Measurements from ENCODE around the gene PTPRG.
"Not testable (repeated sequence)": the region's sequence is repeated elsewhere in the genome, so short reads cannot be mapped to it uniquely, and the experiment has no call there.

PTPRG gene

GRCh38 chr3:61685755-61686154, 124.4 kb downstream of the PTPRG start:
- no peak for DNase-seq (ENCODE audit: low read depth)

- no peak for DNase-seq (ENCODE audit: low read depth)
Observed at GRCh38 chr3:61686228-61686648, 124.9 kb downstream of the PTPRG start.

GRCh38 chr3:61687206-61687605, 125.8 kb downstream of the PTPRG start:
- no peak for DNase-seq (ENCODE audit: low read depth)

GRCh38 chr3:61687663-61688306, 126.4 kb downstream of the PTPRG start:
- no peak for DNase-seq (ENCODE audit: low read depth)

- DNase-seq (ENCODE audit: low read depth): no peak
Observed at GRCh38 chr3:61688307-61688984, 127.1 kb downstream of the PTPRG start.

- DNase-seq (ENCODE audit: low read depth): no peak
Observed at GRCh38 chr3:61690016-61690415, 128.6 kb downstream of the PTPRG start.

GRCh38 chr3:61691466-61691865, 130.1 kb downstream of the PTPRG start:
- no peak for DNase-seq (ENCODE audit: low read depth)

- no peak for DNase-seq (ENCODE audit: low read depth)
Observed at GRCh38 chr3:61697301-61697700, 135.9 kb downstream of the PTPRG start.

- not testable (repeated sequence) for DNase-seq (ENCODE audit: low read depth)
Observed at GRCh38 chr3:61698278-61699072, 137.1 kb downstream of the PTPRG start.

- DNase-seq (ENCODE audit: low read depth): no peak
Observed at GRCh38 chr3:61699622-61700021, 138.3 kb downstream of the PTPRG start.

GRCh38 chr3:61701011-61701410, 139.6 kb downstream of the PTPRG start:
- DNase-seq (ENCODE audit: low read depth): no peak

GRCh38 chr3:61702453-61702852, 141.1 kb downstream of the PTPRG start:
- DNase-seq (ENCODE audit: low read depth): no peak

GRCh38 chr3:61704807-61705206, 143.4 kb downstream of the PTPRG start:
- DNase-seq (ENCODE audit: low read depth): no peak

GRCh38 chr3:61707492-61707891, 146.1 kb downstream of the PTPRG start:
- no peak for DNase-seq (ENCODE audit: low read depth)

GRCh38 chr3:61710920-61711319, 149.5 kb downstream of the PTPRG start:
- DNase-seq (ENCODE audit: low read depth): not testable (repeated sequence)

GRCh38 chr3:61714225-61714624, 152.9 kb downstream of the PTPRG start:
- no peak for DNase-seq (ENCODE audit: low read depth)

GRCh38 chr3:61715886-61716527, 154.6 kb downstream of the PTPRG start:
- no peak for DNase-seq (ENCODE audit: low read depth)

- not testable (repeated sequence) for DNase-seq (ENCODE audit: low read depth)
Observed at GRCh38 chr3:61716693-61717092, 155.3 kb downstream of the PTPRG start.

- no peak for DNase-seq (ENCODE audit: low read depth)
Observed at GRCh38 chr3:61718565-61718964, 157.2 kb downstream of the PTPRG start.

GRCh38 chr3:61719278-61719977, 158.1 kb downstream of the PTPRG start:
- no peak for DNase-seq (ENCODE audit: low read depth)

GRCh38 chr3:61723038-61723437, 161.7 kb downstream of the PTPRG start:
- no peak for DNase-seq (ENCODE audit: low read depth)

GRCh38 chr3:61724183-61724582, 162.8 kb downstream of the PTPRG start:
- DNase-seq (ENCODE audit: low read depth): no peak

Data from fibroblast of the conjunctiva (primary cell).